ENCODE measurements around the gene SRSF8.
A peak's percentile ranks its signal among the peaks of the same experiment; 100 is the strongest.

Gene SRSF8

GRCh38 chr11:95097209-95097608, 30.5 kb downstream of the SRSF8 start:
- Histone ChIP-seq H3K4me1 (ENCODE audit: control insufficient read depth, insufficient read depth, low read length, poor library complexity, severe bottlenecking) (peaks cover 19% of the 10 kb centered on the region), H3K9me3 (ENCODE audit: control insufficient read depth, low read length) (no peaks in the 10 kb centered on the region), H3K27ac (ENCODE audit: low read depth, low read length, severe bottlenecking) (no peak overlapping the region), H3K36me3 (ENCODE audit: control insufficient read depth, insufficient read depth, low read length) (peaks cover 18% of the 10 kb centered on the region), H3K4me3 (ENCODE audit: extremely low read depth, insufficient read depth, low read length, poor library complexity, severe bottlenecking) (no peak overlapping the region)
- 62 to 71% methylated on average over 3 of the region's 3 CpGs for WGBS, 2 experiments (ENCODE audit: insufficient coverage in 2 of 2)

- Histone ChIP-seq H3K4me3 (ENCODE audit: extremely low read depth, insufficient read depth, low read length, poor library complexity, severe bottlenecking) (no peak overlapping the region), H3K9me3 (ENCODE audit: control insufficient read depth, low read length) (no peaks in the 10 kb centered on the region), H3K4me1 (ENCODE audit: control insufficient read depth, insufficient read depth, low read length, poor library complexity, severe bottlenecking) (peaks cover 3% of the 10 kb centered on the region), H3K27ac (ENCODE audit: low read depth, low read length, severe bottlenecking) (no peak overlapping the region), H3K36me3 (ENCODE audit: control insufficient read depth, insufficient read depth, low read length) (peaks cover 14% of the 10 kb centered on the region)
- 80 to 100% methylated on average over 1 to 2 of the region's 3 CpGs for WGBS, 2 experiments (ENCODE audit: insufficient coverage in 2 of 2)
Measured at GRCh38 chr11:95098826-95099225, 32.1 kb downstream of the SRSF8 start.

DNA sequence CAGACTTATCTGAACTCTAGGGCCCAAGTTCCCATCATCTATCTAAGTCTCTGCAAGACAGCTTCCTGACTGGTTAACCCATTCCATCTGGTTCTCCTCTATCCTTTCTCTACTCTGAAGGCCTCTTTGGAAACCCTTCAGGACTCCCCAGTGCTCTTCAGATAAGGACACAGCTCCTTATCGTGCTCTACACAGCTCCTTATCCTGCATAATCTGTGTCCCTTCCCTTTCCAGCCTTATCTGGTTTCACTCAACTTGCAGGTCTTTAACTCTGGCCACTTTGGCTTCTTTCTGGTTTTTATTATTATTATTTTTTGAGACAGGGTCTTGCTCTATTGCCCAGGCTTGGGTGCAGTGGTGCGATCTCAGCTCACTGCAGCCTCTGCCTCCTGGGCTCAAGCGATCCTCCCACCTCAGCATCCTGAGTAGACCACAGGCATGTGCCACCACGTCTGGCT, 33.5 kb downstream of the SRSF8 start:
- Histone ChIP-seq H3K9me3 (ENCODE audit: control insufficient read depth, low read length) (no peaks in the 10 kb centered on the region), H3K4me1 (ENCODE audit: control insufficient read depth, insufficient read depth, low read length, poor library complexity, severe bottlenecking) (peaks cover 2% of the 10 kb centered on the region), H3K27ac (ENCODE audit: low read depth, low read length, severe bottlenecking) (no peak overlapping the region), H3K4me3 (ENCODE audit: extremely low read depth, insufficient read depth, low read length, poor library complexity, severe bottlenecking) (no peak overlapping the region), H3K36me3 (ENCODE audit: control insufficient read depth, insufficient read depth, low read length) (peaks cover 8% of the 10 kb centered on the region)
- 75 to 90% methylated on average over 1 of the region's 4 CpGs for WGBS, 2 experiments (ENCODE audit: insufficient coverage in 2 of 2)

- H3K4me3 ChIP-seq (ENCODE audit: extremely low read depth, insufficient read depth, low read length, poor library complexity, severe bottlenecking), result no peak overlapping the region
- no peak overlapping the region for H3K27ac ChIP-seq (ENCODE audit: low read depth, low read length, severe bottlenecking)
- peaks cover 8% of the 10 kb centered on the region for H3K36me3 ChIP-seq (ENCODE audit: control insufficient read depth, insufficient read depth, low read length)
- H3K4me1 ChIP-seq (ENCODE audit: control insufficient read depth, insufficient read depth, low read length, poor library complexity, severe bottlenecking), result peaks cover 2% of the 10 kb centered on the region
- WGBS, 2 experiments (ENCODE audit: insufficient coverage in 2 of 2), result 100% methylated on average over 1 to 3 of the region's 6 CpGs
- H3K9me3 ChIP-seq (ENCODE audit: control insufficient read depth, low read length), result no peaks in the 10 kb centered on the region
Measured at GRCh38 chr11:95100856-95101507, 34.3 kb downstream of the SRSF8 start.

- H3K4me1 ChIP-seq (ENCODE audit: control insufficient read depth, insufficient read depth, low read length, poor library complexity, severe bottlenecking), result peaks cover under 1% of the 10 kb centered on the region
Measured at GRCh38 chr11:95101935-95102334, 35.2 kb downstream of the SRSF8 start.

DNA sequence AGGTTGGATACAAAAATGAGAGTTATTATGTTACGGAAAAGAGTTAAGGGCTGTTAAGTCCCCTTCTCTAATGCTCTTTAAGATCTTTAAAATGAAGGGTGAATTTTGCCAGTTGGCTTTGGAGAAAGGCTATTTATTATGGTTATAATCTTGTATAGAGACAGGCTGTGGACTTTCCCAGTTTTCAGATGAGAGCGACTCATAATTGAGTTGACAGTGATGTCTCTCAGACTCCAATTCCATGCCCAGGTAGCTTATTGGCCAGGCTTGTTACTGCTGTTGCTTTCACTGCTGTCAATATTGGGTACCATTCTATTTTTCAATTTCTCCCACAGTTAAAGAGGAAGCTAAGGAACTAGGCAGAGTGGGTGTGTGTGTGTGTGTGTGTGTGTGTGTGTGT, 36.0 kb downstream of the SRSF8 start:
- Histone ChIP-seq H3K27ac (ENCODE audit: low read depth, low read length, severe bottlenecking) (no peak overlapping the region), H3K36me3 (ENCODE audit: control insufficient read depth, insufficient read depth, low read length) (peaks cover 8% of the 10 kb centered on the region), H3K9me3 (ENCODE audit: control insufficient read depth, low read length) (no peaks in the 10 kb centered on the region), H3K4me1 (ENCODE audit: control insufficient read depth, insufficient read depth, low read length, poor library complexity, severe bottlenecking) (peaks cover 8% of the 10 kb centered on the region), H3K4me3 (ENCODE audit: extremely low read depth, insufficient read depth, low read length, poor library complexity, severe bottlenecking) (no peak overlapping the region)
- WGBS, 2 experiments (ENCODE audit: insufficient coverage in 2 of 2), result 85 to 96% methylated on average over 2 of the region's 2 CpGs

More at GRCh38 chr11:95101935-95102334, 35.2 kb downstream of the SRSF8 start:
- 80 to 100% methylated on average over 1 of the region's 1 CpG for WGBS, 2 experiments (ENCODE audit: insufficient coverage in 2 of 2)
- H3K9me3 ChIP-seq (ENCODE audit: control insufficient read depth, low read length), result no peaks in the 10 kb centered on the region
- H3K4me3 ChIP-seq (ENCODE audit: extremely low read depth, insufficient read depth, low read length, poor library complexity, severe bottlenecking), result no peak overlapping the region
- no peak overlapping the region for H3K27ac ChIP-seq (ENCODE audit: low read depth, low read length, severe bottlenecking)
- peaks cover 8% of the 10 kb centered on the region for H3K36me3 ChIP-seq (ENCODE audit: control insufficient read depth, insufficient read depth, low read length)

GRCh38 chr11:95103701-95104100, 37.0 kb downstream of the SRSF8 start:
- no peak overlapping the region for H3K27ac ChIP-seq (ENCODE audit: low read depth, low read length, severe bottlenecking)

DNA sequence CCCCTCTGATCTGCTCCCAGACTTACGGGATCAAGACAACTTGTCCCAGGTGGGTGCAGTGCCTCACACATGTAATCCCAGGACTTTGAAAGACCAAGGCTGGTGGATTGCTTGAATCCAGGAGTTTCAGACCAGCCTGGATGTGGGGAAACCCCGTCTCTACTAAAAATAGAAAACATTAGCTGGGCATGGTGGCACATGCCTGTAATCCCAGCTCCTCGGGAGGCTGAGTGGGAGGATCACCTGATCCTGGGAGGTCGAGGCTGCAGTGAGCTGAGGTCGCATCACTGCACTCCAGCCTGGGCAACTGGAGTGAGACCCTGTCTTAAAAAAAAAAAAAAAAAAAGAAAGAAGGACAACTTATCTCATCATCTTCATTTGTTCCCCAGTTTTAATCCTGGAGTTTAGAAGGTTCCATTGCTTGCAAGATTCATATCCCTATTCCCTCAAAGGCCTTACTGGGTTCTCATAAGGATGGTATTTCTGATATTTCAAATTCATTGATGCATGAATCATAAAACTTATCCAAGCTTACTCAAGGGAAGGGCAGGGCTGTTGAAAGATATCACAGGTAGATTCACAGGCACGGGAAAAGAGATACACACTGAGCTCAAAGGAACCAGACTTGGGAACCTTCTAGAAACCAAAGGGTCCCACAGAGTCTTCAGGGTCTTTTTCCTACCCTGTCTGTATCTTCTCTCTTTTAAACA, 37.6 kb downstream of the SRSF8 start:
- H3K4me1 ChIP-seq (ENCODE audit: control insufficient read depth, insufficient read depth, low read length, poor library complexity, severe bottlenecking), result peaks cover 21% of the 10 kb centered on the region
- 86 to 94% methylated on average over 3 to 5 of the region's 6 CpGs for WGBS, 2 experiments (ENCODE audit: insufficient coverage in 2 of 2)

More at GRCh38 chr11:95103701-95104100, 37.0 kb downstream of the SRSF8 start:
- H3K9me3 ChIP-seq (ENCODE audit: control insufficient read depth, low read length), result no peaks in the 10 kb centered on the region
- 88 to 97% methylated on average over 3 to 5 of the region's 5 CpGs for WGBS, 2 experiments (ENCODE audit: insufficient coverage in 2 of 2)
- peaks cover 2% of the 10 kb centered on the region for H3K36me3 ChIP-seq (ENCODE audit: control insufficient read depth, insufficient read depth, low read length)
- H3K4me3 ChIP-seq (ENCODE audit: extremely low read depth, insufficient read depth, low read length, poor library complexity, severe bottlenecking), result no peak overlapping the region
- H3K4me1 ChIP-seq (ENCODE audit: control insufficient read depth, insufficient read depth, low read length, poor library complexity, severe bottlenecking), result peaks cover 18% of the 10 kb centered on the region

GRCh38 chr11:95104856-95105255, 38.1 kb downstream of the SRSF8 start:
- H3K4me3 ChIP-seq (ENCODE audit: extremely low read depth, insufficient read depth, low read length, poor library complexity, severe bottlenecking), result no peak overlapping the region
- WGBS, 2 experiments (ENCODE audit: insufficient coverage in 2 of 2), result 93 to 94% methylated on average over 2 of the region's 3 CpGs
- peaks cover 25% of the 10 kb centered on the region for H3K4me1 ChIP-seq (ENCODE audit: control insufficient read depth, insufficient read depth, low read length, poor library complexity, severe bottlenecking)
- H3K9me3 ChIP-seq (ENCODE audit: control insufficient read depth, low read length), result no peaks in the 10 kb centered on the region
- no peaks in the 10 kb centered on the region for H3K36me3 ChIP-seq (ENCODE audit: control insufficient read depth, insufficient read depth, low read length)
- no peak overlapping the region for H3K27ac ChIP-seq (ENCODE audit: low read depth, low read length, severe bottlenecking)

More for the DNA sequence above, 37.6 kb downstream of the SRSF8 start:
- H3K9me3 ChIP-seq (ENCODE audit: control insufficient read depth, low read length), result no peaks in the 10 kb centered on the region
- H3K4me3 ChIP-seq (ENCODE audit: extremely low read depth, insufficient read depth, low read length, poor library complexity, severe bottlenecking), result no peak overlapping the region
- no peak overlapping the region for H3K27ac ChIP-seq (ENCODE audit: low read depth, low read length, severe bottlenecking)
- H3K36me3 ChIP-seq (ENCODE audit: control insufficient read depth, insufficient read depth, low read length), result no peaks in the 10 kb centered on the region

DNA sequence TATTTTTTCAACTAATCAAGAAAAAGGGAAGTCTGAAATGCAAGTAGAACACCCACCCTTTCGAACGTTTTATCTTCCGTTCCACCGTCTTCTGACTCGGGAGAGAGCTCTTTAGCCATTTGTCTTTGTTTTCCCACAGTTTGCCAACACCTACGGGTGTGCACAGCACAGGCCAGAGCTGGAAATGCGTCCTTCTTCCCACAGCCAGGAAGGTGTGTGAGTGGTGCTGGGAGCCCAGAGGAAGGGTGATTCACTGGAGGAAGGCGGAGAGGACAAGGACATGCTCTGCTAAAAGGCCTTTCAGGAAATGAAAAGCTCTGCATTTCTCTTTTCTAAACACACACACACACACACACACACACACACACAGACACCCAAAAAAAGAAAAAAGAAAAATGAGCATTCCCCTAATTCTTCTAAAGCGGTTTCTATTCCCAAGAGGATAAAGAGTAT, 41.5 kb downstream of the SRSF8 start:
- peak overlapping the region; percentile 75 for H3K27ac ChIP-seq (ENCODE audit: low read depth, low read length, severe bottlenecking)
- WGBS, 2 experiments (ENCODE audit: insufficient coverage in 2 of 2), result 63 to 67% methylated on average over 7 of the region's 9 CpGs

More for the DNA sequence above, 41.5 kb downstream of the SRSF8 start:
- no peak overlapping the region for H3K4me3 ChIP-seq (ENCODE audit: extremely low read depth, insufficient read depth, low read length, poor library complexity, severe bottlenecking)
- H3K9me3 ChIP-seq (ENCODE audit: control insufficient read depth, low read length), result no peaks in the 10 kb centered on the region
- H3K4me1 ChIP-seq (ENCODE audit: control insufficient read depth, insufficient read depth, low read length, poor library complexity, severe bottlenecking), result peaks cover 34% of the 10 kb centered on the region
- H3K36me3 ChIP-seq (ENCODE audit: control insufficient read depth, insufficient read depth, low read length), result peaks cover 6% of the 10 kb centered on the region

Data from mesodermal cell (in vitro differentiated cells).